ENCODE data around the gene CPNE8.

DNA sequence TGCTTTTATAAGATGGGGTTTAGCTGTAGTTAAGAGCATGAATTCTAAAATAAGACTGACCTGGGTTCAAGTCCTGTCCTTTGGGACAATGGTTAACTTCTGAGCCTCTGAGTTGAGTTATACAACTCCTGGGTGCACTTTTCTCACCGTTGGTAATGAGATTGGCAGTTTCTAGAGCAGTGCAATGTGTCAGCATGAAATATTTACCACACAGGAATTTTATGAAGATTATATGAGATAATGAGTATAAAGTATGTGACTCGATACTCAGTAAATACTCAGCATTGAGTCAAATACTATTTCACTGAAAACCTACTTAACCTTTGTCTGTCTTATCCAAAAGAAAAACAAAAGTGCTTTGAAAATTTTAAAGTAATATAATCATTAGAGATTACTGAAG is 214.2 kb downstream of the CPNE8 start:
- TF ChIP-seq, protein P1, sequence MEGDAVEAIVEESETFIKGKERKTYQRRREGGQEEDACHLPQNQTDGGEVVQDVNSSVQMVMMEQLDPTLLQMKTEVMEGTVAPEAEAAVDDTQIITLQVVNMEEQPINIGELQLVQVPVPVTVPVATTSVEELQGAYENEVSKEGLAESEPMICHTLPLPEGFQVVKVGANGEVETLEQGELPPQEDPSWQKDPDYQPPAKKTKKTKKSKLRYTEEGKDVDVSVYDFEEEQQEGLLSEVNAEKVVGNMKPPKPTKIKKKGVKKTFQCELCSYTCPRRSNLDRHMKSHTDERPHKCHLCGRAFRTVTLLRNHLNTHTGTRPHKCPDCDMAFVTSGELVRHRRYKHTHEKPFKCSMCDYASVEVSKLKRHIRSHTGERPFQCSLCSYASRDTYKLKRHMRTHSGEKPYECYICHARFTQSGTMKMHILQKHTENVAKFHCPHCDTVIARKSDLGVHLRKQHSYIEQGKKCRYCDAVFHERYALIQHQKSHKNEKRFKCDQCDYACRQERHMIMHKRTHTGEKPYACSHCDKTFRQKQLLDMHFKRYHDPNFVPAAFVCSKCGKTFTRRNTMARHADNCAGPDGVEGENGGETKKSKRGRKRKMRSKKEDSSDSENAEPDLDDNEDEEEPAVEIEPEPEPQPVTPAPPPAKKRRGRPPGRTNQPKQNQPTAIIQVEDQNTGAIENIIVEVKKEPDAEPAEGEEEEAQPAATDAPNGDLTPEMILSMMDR (IDR thresholded peaks at IDR 0.05 in 4 of 5, conservative IDR thresholded peaks at IDR 0.05 in 1 of 5): no peak
- TF ChIP-seq POLR2A (IDR thresholded peaks at IDR 0.05): no peak
